ENCODE data around the gene PGM2. TPM values are rescaled to one million over a fixed set of nuclear protein-coding genes. Genes with fewer than 3 reads are reported as not detected.

The PGM2 gene
- total and polyA plus RNA-seq, 2 donors (not counting 3 experiments of a cell fraction or from before 2014, with no cell fraction given): 17.9 to 53.9 TPM

- CTCF ChIA-PET: no interaction called here
- Histone ChIP-seq H3K27ac (ENCODE audit: insufficient read depth, low read depth, low read length) (no peak overlapping the region), H3K36me3 (ENCODE audit: control insufficient read depth in 2 of 2, extremely low read depth in 1 of 2, insufficient read depth in 2 of 2, low read length in 2 of 2) (no peaks in the 10 kb centered on the region), H3K27me3 (ENCODE audit: control insufficient read depth in 2 of 2, insufficient read depth in 2 of 2, low read length in 2 of 2) (peaks cover 7 to 12% of the 10 kb centered on the region in 2 experiments), H3K4me3 (replicated peaks in 1 of 3; ENCODE audit: insufficient read depth in 1 of 3, low read depth in 1 of 3, low read length in 3 of 3) (no peak overlapping the region), H3K9me3 (replicated peaks; ENCODE audit: control insufficient read depth, insufficient read depth, low read length) (no peaks in the 10 kb centered on the region), H3K9me1 (replicated peaks; ENCODE audit: control insufficient read depth, extremely low read depth, insufficient read depth, low read length) (no peaks in the 10 kb centered on the region), H3K79me2 (ENCODE audit: control insufficient read depth, insufficient read depth, low read length) (no peaks in the 10 kb centered on the region), H3K4me1 (ENCODE audit: control insufficient read depth, extremely low read depth, insufficient read depth, low read length) (no peaks in the 10 kb centered on the region), H3K9ac (replicated peaks; ENCODE audit: extremely low read depth, insufficient read depth, low read length) (no peak overlapping the region), H3K4me2 (ENCODE audit: insufficient read depth, low read length) (no peak overlapping the region), H2AFZ (ENCODE audit: low read depth, low read length) (no peak overlapping the region), H4K20me1 (replicated peaks; ENCODE audit: control insufficient read depth, extremely low read depth, insufficient read depth, low read length) (no peaks in the 10 kb centered on the region)
- BruUV-seq (replicated peaks): no TSS peak
- intact Hi-C loops (cut with micrococcal nuclease): no loop called here
- DNase-seq (ENCODE audit: low read depth, low spot score): no peak
- dilution Hi-C loops (cut with MboI; ENCODE audit: extremely low pct_ligation_motif_present, low sequenced_read_pairs): no loop called here
- POLR2A ChIA-PET: no interaction called here
- TF ChIP-seq FOS (IDR thresholded peaks at IDR 0.05; ENCODE audit: borderline replicate concordance, insufficient read depth, low read length) (no peak), POLR2AphosphoS5 (IDR thresholded peaks at IDR 0.05; ENCODE audit: insufficient read depth, low read depth, low read length) (no peak), JUN (IDR thresholded peaks at IDR 0.05; ENCODE audit: borderline replicate concordance, insufficient read depth, insufficient read length, low read depth) (no peak)
- FAIRE-seq: no peak
These were observed 75.7 kb downstream of the PGM2 start for GRCh38 chr4:37902212-37902611.

DNA sequence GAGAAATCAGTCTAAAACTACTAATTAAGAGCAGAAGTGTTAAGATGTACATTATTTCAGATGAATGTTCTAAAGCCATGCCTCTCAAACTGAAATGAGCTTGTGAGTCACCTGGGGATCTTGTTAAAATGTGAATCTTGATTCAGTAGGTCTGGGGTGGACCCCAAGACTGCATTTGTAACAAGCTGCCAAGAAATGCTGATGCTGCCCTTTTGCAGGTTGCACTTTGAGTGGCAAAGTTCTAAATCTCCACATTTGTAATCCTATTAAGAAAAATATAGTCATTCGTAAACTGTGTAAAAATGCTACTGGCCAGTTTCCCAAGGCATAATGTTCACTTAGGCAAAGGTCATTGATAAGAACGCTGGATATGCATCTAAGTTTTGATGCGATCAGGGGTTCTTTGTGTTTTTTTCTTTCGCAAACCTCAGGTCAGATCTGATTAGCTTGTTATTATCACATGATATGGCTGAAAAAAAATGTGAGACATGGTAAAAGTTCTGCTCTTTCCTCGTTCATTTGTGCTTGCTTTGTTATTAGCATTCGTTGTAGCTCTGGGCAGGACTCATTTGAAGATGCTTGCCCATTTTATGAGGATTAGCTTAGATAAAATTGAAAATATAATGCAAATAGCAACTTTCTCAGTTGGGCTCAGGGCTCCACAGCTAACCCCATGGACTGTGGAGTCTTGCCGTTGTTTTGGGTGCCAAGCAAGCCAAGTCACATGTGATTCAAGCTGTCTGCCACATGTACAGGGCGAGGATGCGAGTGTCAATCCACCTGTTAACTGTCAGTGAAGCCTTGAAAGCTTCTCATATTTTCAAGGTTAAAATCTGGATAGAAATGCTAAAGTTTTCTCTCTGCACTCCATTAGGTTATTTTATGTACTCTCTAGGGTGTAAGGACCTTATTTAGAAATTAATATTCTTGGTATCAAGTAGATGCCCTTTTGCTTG is 76.5 kb downstream of the PGM2 start:
- CTCF ChIA-PET: no interaction called here
- FAIRE-seq (no peak), DNase-seq (ENCODE audit: low read depth, low spot score) (no peak)

More for the DNA sequence above, 76.5 kb downstream of the PGM2 start:
- no peaks in the 10 kb centered on the region for H3K9me3 ChIP-seq (replicated peaks; ENCODE audit: control insufficient read depth, insufficient read depth, low read length)
- H3K79me2 ChIP-seq (ENCODE audit: control insufficient read depth, insufficient read depth, low read length): no peaks in the 10 kb centered on the region
- H3K4me2 ChIP-seq (ENCODE audit: insufficient read depth, low read length): no peak overlapping the region
- H3K27me3 ChIP-seq (ENCODE audit: control insufficient read depth in 2 of 2, insufficient read depth in 2 of 2, low read length in 2 of 2): peaks cover 9% of the 10 kb centered on the region in 2 experiments
- dilution Hi-C loops (cut with MboI; ENCODE audit: extremely low pct_ligation_motif_present, low sequenced_read_pairs) (no loop called here), intact Hi-C loops (cut with micrococcal nuclease) (no loop called here)
- no peak overlapping the region for H3K27ac ChIP-seq (ENCODE audit: insufficient read depth, low read depth, low read length)
- TF ChIP-seq MAX (IDR thresholded peaks at IDR 0.05; ENCODE audit: insufficient read depth, insufficient read length) (no peak), MYC (IDR thresholded peaks at IDR 0.05; ENCODE audit: low read depth, low read length) (no peak), CTCF (IDR thresholded peaks at IDR 0.05; ENCODE audit: extremely low read depth in 1 of 2, insufficient read depth in 1 of 2, low read depth in 1 of 2, low read length in 2 of 2) (no peak), POLR2AphosphoS5 (IDR thresholded peaks at IDR 0.05; ENCODE audit: insufficient read depth, low read depth, low read length) (no peak), FOS (IDR thresholded peaks at IDR 0.05; ENCODE audit: borderline replicate concordance, insufficient read depth, low read length) (no peak), JUN (IDR thresholded peaks at IDR 0.05; ENCODE audit: borderline replicate concordance, insufficient read depth, insufficient read length, low read depth) (no peak), POLR2A (IDR thresholded peaks at IDR 0.05; ENCODE audit: low read depth, low read length) (no peak), GATA2 (IDR thresholded peaks at IDR 0.05; ENCODE audit: insufficient read depth, insufficient read length, low read depth, low read length) (no peak)
- no TSS peak for BruUV-seq (replicated peaks)
- H4K20me1 ChIP-seq (replicated peaks; ENCODE audit: control insufficient read depth, extremely low read depth, insufficient read depth, low read length): no peaks in the 10 kb centered on the region
- no peak overlapping the region for H3K4me3 ChIP-seq (replicated peaks in 1 of 3; ENCODE audit: insufficient read depth in 1 of 3, low read depth in 1 of 3, low read length in 3 of 3)
- no peaks in the 10 kb centered on the region for H3K4me1 ChIP-seq (ENCODE audit: control insufficient read depth, extremely low read depth, insufficient read depth, low read length)
- POLR2A ChIA-PET: no interaction called here
- H3K9me1 ChIP-seq (replicated peaks; ENCODE audit: control insufficient read depth, extremely low read depth, insufficient read depth, low read length): no peaks in the 10 kb centered on the region
- no peak overlapping the region for H3K9ac ChIP-seq (replicated peaks; ENCODE audit: extremely low read depth, insufficient read depth, low read length)
- no peaks in the 10 kb centered on the region for H3K36me3 ChIP-seq (ENCODE audit: control insufficient read depth in 2 of 2, extremely low read depth in 1 of 2, insufficient read depth in 2 of 2, low read length in 2 of 2)
- no peak overlapping the region for H2AFZ ChIP-seq (ENCODE audit: low read depth, low read length)
